T follicular helper cell (primary cell): ENCODE data around the gene ETV4.
A peak's percentile ranks its signal among the peaks of the same experiment; 100 is the strongest.

ENCODE experiments used
- DNase-seq: peaks from one replicate; pipeline ENCODE4 v3.0.0-alpha.2; 2020; ENCODE audit warnings: low read depth

Gene ETV4

DNA sequence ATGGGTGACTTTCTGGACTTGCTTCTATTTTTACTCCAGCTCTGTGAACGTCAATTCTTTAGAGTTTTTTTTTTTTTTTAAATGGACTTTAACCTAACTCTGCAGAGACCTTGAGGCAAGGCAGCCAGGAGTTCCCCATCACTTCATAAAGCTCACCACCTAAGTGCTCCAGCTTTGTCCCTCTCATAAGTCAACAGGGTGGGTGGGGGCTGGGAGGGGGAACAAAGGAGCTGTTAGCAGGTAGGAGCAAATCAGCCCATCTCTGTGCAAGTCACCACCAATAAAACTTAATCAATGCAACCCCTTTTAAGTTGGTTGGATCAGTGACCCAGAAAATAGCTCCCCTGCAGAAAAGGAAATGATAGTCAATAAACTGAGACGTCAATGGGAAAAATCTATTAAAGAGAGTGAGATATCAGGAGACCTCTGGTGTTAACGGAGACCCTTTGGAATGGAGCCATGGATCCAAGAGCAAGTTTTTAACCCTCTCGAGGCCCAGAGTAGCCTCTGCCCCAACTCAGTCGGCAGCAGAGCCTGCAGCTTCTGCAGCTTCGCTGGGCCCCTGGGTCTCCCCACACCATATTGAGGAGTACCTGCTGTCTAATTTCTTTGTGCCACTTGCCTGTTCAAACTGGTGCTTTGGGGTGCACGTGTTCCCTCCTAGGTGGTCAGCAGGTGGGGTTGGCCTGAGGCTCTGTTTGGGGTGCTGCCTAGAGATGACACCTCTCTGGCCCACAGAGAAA, 27.6 kb upstream of the ETV4 start:
- DNase-seq: no peak

DNA sequence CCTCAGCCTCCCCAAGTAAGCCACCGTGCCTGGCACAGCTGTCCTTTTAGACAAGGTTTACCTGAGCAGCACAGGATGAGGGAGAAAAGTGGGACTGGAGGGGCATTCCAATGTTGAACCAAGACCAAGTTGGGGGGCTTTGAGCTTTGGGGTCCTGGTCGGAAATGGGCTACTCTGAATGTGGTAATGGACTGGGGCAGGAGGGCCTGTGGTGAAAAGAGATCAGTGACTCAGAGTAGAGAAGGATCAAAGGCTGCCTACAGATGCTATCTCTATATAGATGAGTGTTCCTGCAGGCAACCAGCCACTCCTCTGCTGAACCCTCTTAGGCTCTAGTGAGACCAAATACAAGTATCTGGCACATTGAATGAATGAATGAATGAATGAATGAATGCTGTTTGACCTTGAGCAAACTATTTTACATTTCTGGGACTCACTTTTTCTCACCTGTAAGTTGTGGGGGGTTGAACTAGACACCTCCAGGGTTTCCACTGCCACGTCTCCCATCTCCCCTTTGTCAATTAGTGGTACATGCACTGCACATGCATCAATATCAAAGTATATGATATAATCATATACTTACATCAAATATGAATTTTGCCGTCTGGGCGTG, 26.3 kb upstream of the ETV4 start:
- no peak for DNase-seq

DNA sequence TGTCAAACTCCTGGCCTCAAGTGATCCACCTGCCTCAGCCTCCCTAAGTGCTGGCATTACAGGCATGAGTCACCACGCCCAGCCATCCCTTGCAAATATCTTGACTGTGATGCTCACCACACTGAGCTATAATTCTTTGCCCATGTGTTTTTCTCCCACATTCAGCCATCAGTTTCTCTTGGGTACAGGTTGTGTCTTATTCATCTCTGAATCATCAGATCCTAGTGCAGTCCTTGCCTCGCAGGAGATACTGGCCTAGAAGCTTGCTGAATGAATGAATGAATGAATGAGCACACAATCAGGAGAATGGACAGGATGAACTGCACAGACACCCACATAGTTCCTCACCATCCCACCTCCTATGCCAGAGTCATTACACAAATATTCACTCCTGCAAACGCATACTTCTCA, 24.4 kb upstream of the ETV4 start:
- no peak for DNase-seq

DNA sequence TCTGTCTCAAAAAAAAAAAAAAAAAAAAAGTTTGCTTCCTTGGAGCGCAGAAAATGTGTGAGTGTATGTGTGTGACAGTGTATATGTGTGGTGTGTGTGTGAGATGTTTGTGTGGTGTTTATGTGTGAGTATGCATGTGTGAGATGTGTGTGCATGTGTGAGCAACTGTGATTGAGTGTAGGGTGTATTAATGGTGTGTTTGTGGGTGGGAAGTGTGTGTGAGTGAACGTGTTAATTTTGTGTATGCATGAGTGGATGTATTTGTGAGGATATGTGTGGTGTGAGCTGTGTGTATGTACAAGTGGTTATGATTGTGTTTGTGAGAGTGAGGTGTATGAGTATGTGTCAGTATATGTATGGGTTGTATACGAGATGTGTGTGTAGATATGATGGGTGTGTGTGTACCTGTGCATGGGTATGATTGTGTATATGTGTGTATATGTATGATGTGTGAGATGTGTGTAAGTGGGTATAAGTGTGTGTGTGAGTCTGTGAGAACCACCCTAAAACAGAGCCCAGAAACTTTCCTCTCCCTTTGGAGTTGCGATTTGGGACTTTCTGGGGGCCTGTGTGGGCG, 22.5 kb upstream of the ETV4 start:
- DNase-seq: no peak

DNA sequence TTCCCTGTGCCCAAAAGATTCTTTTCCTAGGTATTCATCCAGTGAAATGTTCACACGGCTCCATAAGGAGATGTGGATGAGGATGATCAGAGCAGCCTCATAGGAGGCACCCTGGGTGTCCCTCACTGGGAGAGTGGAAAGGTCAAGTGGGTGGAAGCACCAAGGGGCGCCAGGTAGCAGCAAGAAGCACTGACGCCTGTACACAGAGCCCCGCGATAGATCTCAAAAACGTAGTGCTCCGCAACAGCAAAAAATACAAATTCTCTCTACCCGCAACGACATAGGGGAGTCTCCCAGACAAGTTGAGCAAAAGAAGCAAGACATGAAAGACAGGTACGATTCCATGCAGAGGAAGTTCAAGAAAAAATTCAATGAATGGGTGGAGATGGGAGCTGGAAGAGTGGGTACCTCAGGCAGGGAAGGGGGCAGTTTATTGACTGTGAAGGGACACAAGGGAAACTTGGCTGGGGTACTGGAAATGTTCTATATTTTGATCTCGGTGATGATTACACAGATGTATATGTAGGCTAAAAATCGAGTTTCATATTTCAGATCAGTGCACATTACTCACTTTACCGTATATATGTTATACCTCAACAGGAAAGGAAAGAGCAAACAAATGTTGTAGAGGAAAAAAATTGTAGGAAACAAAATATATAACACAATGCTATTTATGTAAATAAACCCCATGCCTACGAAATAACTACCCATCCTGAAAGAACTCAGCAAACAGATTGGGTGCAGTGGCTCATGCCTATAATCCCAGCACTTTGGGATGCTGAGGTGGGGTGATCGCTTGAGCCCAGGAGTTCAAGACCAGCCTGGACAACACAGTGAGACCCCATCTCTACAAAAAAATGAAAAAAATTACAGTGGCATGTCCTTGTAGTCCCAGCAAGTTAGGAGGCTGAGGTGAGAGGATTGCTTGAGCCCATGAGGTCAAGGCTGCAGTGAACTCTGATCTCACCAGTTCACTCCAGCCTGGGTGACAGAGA, 17.8 kb upstream of the ETV4 start:
- no peak for DNase-seq

DNA sequence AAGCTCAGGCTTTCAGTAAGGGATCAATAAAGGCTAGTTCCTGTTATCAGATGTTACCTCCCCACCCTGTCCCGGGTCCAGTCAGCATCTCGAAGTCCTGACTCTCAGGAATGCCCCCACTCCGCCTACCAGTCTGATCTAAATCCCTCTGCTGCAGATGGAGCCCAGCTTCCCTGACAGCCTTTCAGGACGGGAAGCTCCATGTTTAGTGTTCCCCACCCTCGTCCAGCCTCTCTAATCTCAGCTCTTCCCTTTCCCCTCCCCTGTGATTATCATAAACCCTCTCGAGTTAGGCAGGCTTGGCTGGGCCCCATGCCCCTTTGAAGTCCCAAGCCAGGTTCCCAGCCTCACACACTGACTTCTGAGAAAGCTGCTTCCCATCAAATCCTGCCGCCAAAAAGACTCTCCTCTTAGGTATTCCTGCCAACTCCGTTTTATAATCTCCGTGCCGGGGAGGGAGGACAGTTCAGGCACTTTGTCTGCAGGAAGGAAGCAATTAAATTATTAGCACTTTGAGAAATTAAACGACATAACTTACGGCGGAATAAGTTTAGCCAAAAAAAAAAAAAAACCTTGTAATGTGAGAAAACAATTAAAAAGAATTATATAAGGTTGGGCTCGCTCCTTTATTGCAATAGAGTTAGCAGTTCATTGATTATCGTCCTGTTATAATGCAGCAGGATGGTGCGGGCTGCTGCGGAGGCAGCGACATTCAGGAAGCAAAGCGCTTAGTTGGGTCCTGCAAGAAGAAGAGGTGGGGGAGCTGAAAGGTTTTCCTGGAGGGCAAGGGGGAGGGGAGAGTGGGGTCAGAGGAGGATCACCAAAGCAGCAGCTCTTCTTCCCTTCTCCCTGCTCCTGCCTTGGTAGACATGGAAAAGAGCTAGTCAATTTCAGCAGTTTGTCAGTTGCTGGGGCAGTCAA, 16.8 kb upstream of the ETV4 start:
- DNase-seq: no peak

DNA sequence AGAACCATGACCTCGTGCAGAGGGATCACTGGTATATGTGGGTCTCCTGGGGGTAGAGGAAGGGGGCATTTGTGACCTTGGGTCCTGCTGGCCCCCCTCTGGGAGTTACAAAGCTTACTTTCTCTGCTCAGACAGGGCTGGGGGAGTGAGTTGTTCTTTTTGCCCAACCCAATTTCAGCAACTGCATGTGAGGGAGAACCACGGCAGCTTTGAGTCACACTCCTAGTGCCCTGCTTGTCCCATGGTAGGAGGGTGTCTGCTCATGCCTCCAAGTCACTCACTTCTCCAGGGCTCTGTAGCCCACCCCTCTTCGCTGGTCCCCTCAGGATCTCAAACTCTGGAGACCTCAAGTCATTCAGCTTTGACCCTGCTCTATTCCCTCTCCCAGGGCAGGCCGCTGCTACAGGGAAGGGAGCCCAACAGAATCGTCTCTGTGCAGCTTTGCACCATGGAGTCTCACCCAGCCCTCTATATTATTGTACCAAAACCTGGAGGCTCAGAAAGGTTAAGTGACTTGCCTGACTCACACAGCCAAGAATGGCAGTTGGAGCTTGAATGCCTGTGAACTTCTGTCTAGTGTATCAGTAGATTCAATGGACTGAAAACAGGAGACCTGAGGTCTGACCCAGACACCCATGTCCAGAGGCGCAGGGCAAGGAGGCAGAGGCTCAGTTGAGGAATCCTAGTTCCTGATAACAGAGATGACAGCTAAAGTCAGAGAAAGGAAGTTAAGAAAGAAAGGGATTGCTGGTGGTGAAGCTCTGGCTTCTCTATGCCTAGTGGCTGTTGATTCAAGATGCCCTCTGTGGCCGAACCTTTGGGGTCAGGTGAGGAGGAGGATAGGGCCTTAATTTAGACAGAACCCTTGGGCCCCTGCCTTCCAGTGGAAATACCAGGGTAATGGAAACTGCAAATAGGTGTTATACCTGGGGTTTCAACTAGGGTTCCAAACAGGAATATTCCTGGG, 14.6 kb upstream of the ETV4 start:
- DNase-seq: no peak

DNA sequence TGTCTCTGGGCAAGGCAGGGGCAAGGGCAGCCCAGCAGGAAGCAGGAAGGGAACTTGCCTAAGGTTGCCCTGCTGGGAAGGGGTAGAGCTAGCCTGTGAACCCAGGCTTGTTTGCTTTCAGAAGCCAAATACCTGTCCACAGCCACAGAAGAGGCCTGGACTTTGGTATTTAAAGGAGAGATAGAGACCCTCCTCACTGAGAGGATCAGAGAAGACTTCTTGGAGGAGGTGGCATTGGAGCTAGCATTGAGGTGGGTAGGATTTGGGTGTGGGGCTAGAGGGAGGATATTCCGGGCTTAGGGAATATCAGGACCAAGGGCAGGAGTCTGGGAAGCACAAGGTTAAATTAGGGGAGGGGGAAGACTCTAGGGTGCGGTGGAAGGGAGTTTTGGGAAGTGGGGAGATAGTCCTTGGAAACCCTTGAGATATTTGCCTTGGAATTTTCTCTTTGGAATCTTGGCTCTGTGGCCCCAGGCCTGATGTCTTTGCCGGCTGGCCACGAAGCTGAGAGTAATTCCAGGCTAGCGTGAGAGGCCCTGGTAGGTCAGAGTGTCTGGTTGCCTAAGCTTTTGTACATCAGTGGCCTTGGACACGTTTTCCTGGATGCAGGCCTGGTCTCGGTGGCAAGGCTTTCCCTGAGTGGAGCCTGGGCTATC, 13.1 kb upstream of the ETV4 start:
- no peak for DNase-seq

DNA sequence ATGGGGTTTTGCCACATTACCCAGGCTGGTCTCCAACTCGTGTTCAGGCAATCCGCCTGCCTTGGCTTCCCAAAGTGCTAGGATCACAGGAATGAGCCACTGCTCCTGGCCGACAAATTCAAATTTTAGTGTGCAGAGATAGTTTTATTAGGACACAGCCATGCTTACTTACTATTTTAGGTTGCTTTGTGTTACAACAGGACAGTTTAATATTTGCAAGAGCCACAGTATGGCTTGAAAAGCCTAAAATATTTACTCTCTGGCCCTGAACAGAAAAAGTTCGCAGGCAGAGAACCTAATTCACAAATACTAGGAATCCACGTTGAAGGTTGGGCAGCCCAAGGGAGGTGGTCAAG, 12.6 kb upstream of the ETV4 start:
- DNase-seq: no peak

DNA sequence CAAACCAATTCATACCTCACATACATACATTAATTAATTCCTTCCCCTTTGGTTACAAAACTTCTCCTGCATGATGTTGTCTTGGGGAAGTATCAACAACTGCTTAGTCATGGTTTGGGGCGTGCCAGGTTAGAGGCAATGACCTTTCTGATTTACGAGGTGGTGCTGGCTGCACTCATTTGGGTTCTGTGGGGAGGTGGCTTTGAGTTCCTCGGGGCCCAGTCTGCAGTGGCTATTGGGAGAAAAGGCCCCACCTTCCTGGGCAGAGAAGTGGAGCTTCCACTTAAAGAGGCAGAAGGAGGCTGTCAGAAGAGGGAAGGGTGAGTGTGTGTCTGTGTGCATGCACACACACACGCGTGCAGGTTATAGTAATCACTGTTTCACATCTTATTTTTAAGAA, 10.2 kb upstream of the ETV4 start:
- DNase-seq: no peak

DNA sequence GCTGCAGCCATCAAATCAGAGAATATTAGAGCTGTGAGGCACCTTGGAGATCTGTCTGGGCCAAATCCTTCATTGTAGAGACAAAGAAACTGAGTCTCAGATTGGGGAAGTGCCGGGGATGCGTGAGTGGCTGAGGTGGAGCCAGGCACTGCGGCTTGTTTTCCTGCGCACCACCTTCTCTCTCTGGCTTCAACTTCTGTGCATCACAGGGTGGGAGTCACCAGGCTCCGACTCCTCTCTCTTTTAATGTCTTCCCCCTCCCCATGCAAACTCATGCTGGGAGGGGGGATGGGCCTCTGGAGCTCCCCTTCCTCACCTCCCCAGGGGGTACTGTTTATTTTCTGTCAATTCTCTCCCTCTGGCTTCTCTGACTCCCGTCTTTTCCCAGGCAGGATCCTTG, 8.7 kb upstream of the ETV4 start:
- no peak for DNase-seq

DNA sequence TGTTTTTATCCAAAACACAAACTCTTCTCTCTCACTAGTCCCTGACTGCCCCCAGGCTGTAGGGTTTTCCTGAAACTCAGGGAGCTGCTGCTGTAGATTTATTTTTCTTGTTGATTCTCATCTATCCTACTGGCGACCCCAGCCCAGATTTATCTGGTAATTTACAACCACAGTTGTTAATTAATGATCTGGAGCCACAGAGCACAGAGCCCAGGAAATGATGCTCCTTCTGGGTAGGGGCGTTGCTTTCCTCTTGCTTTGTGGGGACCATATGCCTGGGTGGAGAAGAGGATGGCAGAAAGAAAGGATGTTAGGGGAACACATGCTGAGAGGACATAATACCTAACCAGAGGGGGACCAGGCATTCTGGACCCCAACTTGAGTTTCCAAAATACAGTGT, 7.4 kb upstream of the ETV4 start:
- no peak for DNase-seq

DNA sequence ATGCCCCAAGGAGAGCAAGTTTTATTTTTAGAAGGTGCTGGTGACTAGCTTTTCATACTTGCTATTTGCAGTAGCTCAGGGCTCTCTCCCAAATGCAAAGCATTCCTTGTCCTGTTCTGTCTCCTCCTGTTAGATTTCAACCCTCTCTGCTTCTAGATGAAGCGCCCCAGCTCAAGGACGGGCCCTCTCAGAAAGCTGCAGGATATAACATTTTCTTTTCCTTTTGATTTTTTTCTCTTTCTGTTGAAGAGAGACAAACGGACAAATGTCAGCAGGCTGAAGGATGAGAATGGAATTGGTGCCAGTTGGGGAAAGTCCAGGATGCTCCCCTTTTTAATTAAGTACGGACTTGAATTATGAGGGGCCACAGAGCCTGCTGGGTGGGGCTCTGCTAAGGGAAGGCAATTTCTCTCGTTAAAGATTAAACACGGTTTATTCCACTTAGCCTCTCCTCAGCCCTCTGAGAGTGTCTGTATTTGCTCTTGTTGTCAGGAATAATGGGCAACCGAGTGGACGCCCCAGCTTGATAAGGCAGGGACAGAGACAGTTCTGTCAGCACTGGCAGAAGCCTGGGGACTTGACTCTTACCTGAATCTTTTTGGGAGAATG, 6.2 kb upstream of the ETV4 start:
- DNase-seq: no peak

DNA sequence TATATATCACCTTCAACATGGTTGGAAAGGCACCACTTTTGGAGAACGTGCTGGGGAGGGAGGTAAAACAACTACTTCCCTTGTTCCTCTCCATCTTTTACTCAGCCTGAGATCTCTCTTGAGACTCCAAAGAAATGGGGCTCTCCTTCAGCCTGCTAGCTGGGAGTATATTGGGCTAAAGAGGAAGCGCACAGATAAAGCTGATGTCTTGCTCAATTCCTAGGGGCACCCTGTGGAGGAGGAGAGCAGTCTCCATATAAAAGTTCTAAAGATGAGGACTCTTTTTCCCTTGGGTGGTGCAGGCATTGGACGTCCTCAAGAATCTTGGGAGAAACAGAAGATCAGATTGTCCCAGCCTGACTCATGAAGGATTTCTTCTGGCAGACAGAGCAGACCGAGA, 4.6 kb upstream of the ETV4 start:
- no peak for DNase-seq

DNA sequence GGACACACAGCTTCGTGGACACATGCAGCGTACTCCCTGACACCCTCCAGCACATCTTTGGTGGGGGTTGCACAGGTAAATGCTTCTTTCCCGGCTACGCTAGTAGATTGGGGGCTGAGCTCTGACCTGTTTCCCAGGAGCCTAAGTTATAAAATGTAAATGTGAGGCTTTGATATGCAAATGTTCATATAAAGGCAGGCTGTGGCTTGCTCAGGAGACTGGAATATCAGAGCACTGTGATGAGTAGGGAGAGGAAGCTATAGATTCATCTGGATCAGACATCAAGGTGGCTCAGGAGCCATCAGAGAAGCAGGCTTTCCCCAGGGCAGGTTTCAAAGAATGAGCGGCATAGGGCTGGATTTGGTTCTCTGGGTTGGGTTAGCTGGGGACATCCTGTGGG, 3.4 kb upstream of the ETV4 start:
- DNase-seq: no peak

DNA sequence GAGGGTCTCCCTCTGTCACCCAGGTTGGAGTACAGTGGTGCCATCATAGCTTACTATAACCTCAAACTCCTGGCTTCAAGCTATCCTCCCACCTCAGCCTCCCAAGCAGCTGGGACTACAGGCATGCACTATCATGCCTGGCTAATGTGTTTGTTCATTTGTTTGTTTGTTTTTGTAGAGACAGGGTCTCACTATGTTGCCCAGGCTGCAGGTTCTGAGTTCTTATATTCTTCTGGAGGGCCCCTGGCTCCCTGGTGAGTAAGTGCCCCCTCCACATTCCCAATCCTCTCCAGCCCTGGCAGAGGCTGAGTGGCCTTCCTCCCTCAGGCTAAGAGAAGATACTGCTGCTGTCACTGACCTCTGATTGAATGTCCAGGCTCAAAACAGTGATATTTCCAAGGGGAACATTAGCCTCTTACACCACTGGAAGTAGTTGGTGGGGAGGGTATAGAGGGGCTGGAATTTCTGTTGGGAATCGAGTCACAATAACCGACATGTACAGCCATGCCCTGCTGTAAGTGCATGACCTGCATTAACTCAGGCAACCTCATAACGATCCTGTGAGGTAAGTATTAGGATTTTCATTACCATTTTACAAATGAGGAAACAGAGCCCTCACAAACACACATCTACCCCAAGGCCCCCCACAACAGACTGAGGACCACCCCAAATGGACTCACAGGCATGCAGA, 2.7 kb upstream of the ETV4 start:
- no peak for DNase-seq

DNA sequence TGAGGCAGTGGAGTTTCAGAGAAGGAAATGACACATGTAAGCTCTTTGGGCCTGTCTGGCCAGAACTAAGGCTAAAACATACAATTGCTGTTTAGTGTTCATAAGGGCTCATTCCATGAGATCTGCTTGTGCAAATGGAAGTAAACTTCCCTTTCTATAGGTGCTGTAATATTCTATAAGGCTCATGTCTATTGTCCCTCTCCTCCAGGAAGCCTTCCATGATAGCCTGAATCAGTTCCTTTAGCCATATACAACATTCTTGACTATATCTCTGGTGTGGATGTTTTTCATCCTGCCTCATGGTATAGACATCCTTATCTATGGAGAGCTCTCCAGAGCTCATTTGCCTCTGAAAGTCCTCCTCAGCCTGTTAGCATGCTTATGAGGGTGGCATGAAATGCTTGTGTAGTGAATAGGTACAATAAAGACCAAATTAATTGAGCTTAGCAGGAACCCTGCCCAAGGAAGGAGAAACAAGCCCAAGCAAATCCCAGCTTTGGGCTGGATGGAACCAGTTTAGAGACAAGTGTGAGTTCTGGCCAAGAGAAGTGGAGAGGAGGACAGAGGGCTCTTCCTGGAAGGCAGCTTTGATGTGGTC, 1.6 kb upstream of the ETV4 start:
- DNase-seq: no peak

DNA sequence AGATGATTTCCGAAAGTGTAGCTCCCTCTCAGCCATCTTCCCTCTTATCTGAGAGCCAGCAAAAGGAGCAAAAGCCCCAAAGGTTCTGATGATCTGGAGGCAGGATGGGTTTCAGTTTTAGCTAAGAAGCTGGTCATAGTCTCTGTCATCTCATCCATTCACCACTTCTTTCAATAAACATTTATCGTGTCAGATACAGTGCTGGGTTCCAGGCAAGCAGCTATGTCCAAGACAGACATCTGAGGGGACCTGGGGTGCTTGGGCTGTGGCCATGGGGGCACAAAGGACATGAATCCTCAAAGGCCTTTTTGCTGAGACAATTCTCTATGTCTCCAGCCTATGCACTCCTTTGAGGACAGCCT, 1.0 kb upstream of the ETV4 start:
- no peak for DNase-seq

DNA sequence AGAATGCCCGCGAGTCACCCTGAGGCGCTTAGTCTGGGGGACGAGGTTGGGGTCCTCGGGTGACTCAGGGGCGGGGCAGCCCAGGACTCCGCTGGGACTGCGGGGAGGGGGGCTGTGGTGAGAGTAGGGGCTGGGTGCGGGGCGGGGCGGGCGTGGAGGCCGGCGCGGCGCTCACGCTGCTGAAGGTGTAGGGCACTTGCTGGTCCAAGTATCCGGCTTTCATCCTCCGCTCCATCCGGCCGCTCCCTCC, 832 bp downstream of the ETV4 start:
- DNase-seq: peak; percentile 4
